ENCODE results near the gene INPP5F.
"Not testable (repeated sequence)": the region's sequence is repeated elsewhere in the genome, so short reads cannot be mapped to it uniquely, and the experiment has no call there.

Gene INPP5F

DNA sequence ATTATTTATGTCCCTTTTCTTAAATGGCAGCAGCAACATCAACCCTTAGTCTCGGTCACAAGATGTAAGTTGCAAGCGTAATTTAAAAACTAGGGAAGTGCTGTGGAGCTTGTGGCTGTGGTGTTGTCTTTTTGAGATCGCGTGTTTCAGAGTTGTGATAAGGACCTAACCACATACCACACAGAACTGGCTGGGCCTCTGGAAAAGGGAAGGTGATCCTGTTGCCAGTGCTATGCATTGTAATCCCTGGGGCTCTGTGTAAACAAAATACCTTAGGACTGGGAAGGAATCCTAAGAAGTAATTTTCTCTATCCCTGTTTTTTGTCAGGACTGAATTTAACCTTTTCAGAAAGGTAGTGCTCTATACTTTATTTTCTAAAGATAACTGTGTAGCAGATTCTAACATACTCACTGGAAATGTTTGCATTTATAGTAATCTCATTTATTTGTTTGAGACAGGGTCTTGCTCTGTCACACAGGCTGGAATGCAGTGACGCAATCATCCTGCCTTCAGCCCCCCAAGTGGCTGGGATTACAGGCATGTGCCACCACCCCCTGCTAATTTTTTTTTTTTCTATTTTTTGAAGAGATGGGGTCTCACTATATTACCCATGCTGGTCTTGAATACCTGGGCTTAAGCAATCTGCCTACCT is 60.4 kb downstream of the INPP5F start:
- no peaks in the 10 kb centered on the region for H3K79me2 ChIP-seq (ENCODE audit: insufficient read depth, low read length)
- H3K27ac ChIP-seq (ENCODE audit: low read depth, low read length, poor library complexity, severe bottlenecking): no peak overlapping the region
- H3F3A ChIP-seq (ENCODE audit: insufficient read depth, low read length): no peaks in the 10 kb centered on the region
- H3K9me3 ChIP-seq (ENCODE audit: low read length): no peaks in the 10 kb centered on the region; the same call in 1 of the 2 replicates
- TF ChIP-seq EZH2 (IDR thresholded peaks at IDR 0.05; ENCODE audit: borderline replicate concordance, low read length): no peak
- TF ChIP-seq, protein P1, sequence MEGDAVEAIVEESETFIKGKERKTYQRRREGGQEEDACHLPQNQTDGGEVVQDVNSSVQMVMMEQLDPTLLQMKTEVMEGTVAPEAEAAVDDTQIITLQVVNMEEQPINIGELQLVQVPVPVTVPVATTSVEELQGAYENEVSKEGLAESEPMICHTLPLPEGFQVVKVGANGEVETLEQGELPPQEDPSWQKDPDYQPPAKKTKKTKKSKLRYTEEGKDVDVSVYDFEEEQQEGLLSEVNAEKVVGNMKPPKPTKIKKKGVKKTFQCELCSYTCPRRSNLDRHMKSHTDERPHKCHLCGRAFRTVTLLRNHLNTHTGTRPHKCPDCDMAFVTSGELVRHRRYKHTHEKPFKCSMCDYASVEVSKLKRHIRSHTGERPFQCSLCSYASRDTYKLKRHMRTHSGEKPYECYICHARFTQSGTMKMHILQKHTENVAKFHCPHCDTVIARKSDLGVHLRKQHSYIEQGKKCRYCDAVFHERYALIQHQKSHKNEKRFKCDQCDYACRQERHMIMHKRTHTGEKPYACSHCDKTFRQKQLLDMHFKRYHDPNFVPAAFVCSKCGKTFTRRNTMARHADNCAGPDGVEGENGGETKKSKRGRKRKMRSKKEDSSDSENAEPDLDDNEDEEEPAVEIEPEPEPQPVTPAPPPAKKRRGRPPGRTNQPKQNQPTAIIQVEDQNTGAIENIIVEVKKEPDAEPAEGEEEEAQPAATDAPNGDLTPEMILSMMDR (IDR thresholded peaks at IDR 0.05; ENCODE audit: low read length): no peak
- no peak overlapping the region for H3K9ac ChIP-seq (ENCODE audit: low read length)
- H3K4me2 ChIP-seq (ENCODE audit: low read length): no peak overlapping the region
- no peaks in the 10 kb centered on the region for H4K20me1 ChIP-seq (ENCODE audit: insufficient read depth, low read length)
- no peaks in the 10 kb centered on the region for H3K36me3 ChIP-seq (ENCODE audit: insufficient read depth, low read length)
- H3K4me1 ChIP-seq (ENCODE audit: insufficient read depth, low read length, severe bottlenecking): peaks cover 24% of the 10 kb centered on the region
- H3K4me3 ChIP-seq (ENCODE audit: low read depth, low read length, poor library complexity, severe bottlenecking): no peak overlapping the region
- no peaks in the 10 kb centered on the region for H3K27me3 ChIP-seq (ENCODE audit: insufficient read depth, low read length)
- no peak overlapping the region for H2AFZ ChIP-seq (ENCODE audit: low read length)
- H3K9me2 ChIP-seq (ENCODE audit: low read depth, low read length): no peaks in the 10 kb centered on the region

DNA sequence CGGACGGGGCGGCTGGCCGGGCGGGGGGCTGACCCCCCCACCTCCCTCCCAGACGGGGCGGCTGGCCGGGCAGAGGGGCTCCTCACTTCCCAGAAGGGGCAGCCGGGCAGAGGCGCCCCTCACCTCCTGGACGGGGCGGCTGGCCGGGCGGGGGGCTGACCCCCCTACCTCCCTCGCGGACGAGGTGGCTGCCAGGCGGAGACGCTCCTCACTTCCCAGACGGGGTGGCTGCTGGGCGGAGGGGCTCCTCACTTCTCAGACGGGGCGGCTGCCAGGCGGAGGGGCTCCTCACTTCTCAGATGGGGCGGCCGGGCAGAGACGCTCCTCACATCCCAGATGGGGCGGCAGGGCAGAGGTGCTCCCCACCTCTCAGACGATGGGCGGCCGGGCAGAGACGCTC is 69.3 kb downstream of the INPP5F start:
- H2AFZ ChIP-seq (ENCODE audit: low read length); H3K4me2 ChIP-seq (ENCODE audit: low read length); H3F3A ChIP-seq (ENCODE audit: insufficient read depth, low read length); H3K4me1 ChIP-seq (ENCODE audit: insufficient read depth, low read length, severe bottlenecking); H3K27ac ChIP-seq (ENCODE audit: low read depth, low read length, poor library complexity, severe bottlenecking); H3K79me2 ChIP-seq (ENCODE audit: insufficient read depth, low read length); H3K36me3 ChIP-seq (ENCODE audit: insufficient read depth, low read length); H3K9me2 ChIP-seq (ENCODE audit: low read depth, low read length); H3K9ac ChIP-seq (ENCODE audit: low read length); H3K9me3 ChIP-seq (ENCODE audit: low read length); H3K27me3 ChIP-seq (ENCODE audit: insufficient read depth, low read length); H4K20me1 ChIP-seq (ENCODE audit: insufficient read depth, low read length); H3K4me3 ChIP-seq (ENCODE audit: low read depth, low read length, poor library complexity, severe bottlenecking): not testable (repeated sequence)

DNA sequence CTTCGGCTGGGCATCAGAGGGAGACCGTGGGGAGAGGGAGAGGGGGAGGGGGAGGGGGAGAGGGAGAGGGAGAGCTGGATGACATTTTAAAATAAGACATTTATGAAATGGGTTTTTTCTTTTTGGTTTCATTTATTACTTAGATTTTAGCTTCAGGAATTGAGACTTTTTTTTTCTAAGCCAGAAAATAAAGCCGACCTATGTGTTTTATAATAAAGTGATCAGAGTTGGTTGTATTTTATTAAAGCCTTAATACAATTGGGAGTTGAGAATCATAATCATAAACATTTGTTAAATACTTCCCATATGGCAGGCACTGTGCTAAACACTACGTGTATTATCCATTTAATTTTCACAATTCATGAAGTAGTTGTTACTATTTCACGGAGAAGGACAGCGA is 70.2 kb downstream of the INPP5F start:
- Histone ChIP-seq H3K9ac (ENCODE audit: low read length) (no peak overlapping the region), H3K9me3 (ENCODE audit: low read length) (no peaks in the 10 kb centered on the region), H3K27ac (ENCODE audit: low read depth, low read length, poor library complexity, severe bottlenecking) (no peak overlapping the region), H3F3A (ENCODE audit: insufficient read depth, low read length) (no peaks in the 10 kb centered on the region), H2AFZ (ENCODE audit: low read length) (no peak overlapping the region), H4K20me1 (ENCODE audit: insufficient read depth, low read length) (no peaks in the 10 kb centered on the region), H3K79me2 (ENCODE audit: insufficient read depth, low read length) (no peaks in the 10 kb centered on the region), H3K4me2 (ENCODE audit: low read length) (no peak overlapping the region), H3K4me3 (ENCODE audit: low read depth, low read length, poor library complexity, severe bottlenecking) (no peak overlapping the region), H3K27me3 (ENCODE audit: insufficient read depth, low read length) (no peaks in the 10 kb centered on the region), H3K4me1 (ENCODE audit: insufficient read depth, low read length, severe bottlenecking) (no peaks in the 10 kb centered on the region), H3K36me3 (ENCODE audit: insufficient read depth, low read length) (no peaks in the 10 kb centered on the region), H3K9me2 (ENCODE audit: low read depth, low read length) (no peaks in the 10 kb centered on the region)
- TF ChIP-seq EZH2 (IDR thresholded peaks at IDR 0.05; ENCODE audit: borderline replicate concordance, low read length): no peak
- TF ChIP-seq, protein P1 (IDR thresholded peaks at IDR 0.05; ENCODE audit: low read length): no peak

DNA sequence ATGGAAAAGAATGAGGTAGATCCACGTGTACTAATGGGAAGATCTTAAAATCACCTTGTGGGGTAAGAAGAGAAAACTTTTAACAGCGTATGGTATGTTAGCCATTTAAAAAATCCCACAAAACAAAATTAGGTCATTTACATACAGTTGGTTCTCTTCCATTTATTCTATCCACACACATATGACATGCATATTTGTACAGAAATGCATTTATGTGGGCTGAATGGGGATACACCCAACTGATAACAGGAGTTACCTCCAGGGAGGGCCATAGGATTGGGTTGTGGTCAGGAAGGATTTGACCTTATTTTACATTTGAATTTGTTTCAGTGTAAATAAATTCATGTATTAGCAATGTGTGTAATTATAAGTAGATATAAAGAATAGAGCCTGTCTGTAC is 75.3 kb downstream of the INPP5F start:
- Histone ChIP-seq H3K4me2 (ENCODE audit: low read length) (no peak overlapping the region), H3K36me3 (ENCODE audit: insufficient read depth, low read length) (no peaks in the 10 kb centered on the region), H4K20me1 (ENCODE audit: insufficient read depth, low read length) (no peaks in the 10 kb centered on the region), H2AFZ (ENCODE audit: low read length) (no peak overlapping the region), H3K9me2 (ENCODE audit: low read depth, low read length) (no peaks in the 10 kb centered on the region), H3K9me3 (ENCODE audit: low read length) (no peaks in the 10 kb centered on the region), H3K4me3 (ENCODE audit: low read depth, low read length, poor library complexity, severe bottlenecking) (no peak overlapping the region), H3F3A (ENCODE audit: insufficient read depth, low read length) (no peaks in the 10 kb centered on the region), H3K27ac (ENCODE audit: low read depth, low read length, poor library complexity, severe bottlenecking) (no peak overlapping the region), H3K27me3 (ENCODE audit: insufficient read depth, low read length) (no peaks in the 10 kb centered on the region), H3K4me1 (ENCODE audit: insufficient read depth, low read length, severe bottlenecking) (no peaks in the 10 kb centered on the region), H3K79me2 (ENCODE audit: insufficient read depth, low read length) (no peaks in the 10 kb centered on the region), H3K9ac (ENCODE audit: low read length) (no peak overlapping the region)
- TF ChIP-seq, protein P1 (IDR thresholded peaks at IDR 0.05; ENCODE audit: low read length): no peak
- TF ChIP-seq EZH2 (IDR thresholded peaks at IDR 0.05; ENCODE audit: borderline replicate concordance, low read length): no peak
